Panc1 (cell line): Measurements from ENCODE around the gene LRRK1. TPM values are rescaled to one million over a fixed set of nuclear protein-coding genes. Genes with fewer than 3 reads are reported as not detected.

ENCODE experiments used
- ATAC-seq: fragments of 200-7000 bp; cut with Tn5 transposase; 2 replicates; pipeline ENCODE4 v1.9.1; 2020; ENCODE audit warnings: mild to moderate bottlenecking, moderate library complexity
- BruUV-seq: library from RNA; stranded (reverse); fragments of 400-500 nt; replicated peaks from 2 replicates; lab custom pipeline; 2021; lab: Mats Ljungman, UMichigan
- CTCF ChIA-PET: fragments of 300-600 bp; sonication (Branson Sonifier 250); formaldehyde crosslinking; loops from one replicate; lab custom pipeline; 2022; ENCODE audit warnings: antibody characterized with exemption; lab: Charles Lee
- POLR2A ChIA-PET: fragments of 300-600 bp; sonication (Branson Sonifier 250); formaldehyde crosslinking; loops from one replicate; lab custom pipeline; 2022; ENCODE audit warnings: antibody characterized with exemption; lab: Charles Lee
- DNase-seq: peaks from one replicate; pipeline ENCODE4 v3.0.0-alpha.2; 2010; ENCODE audit warnings: low read depth, low spot score
- H3K27ac ChIP-seq: 2 replicates; pipeline ENCODE4 v1.5.1; 2011; ENCODE audit warnings: mild to moderate bottlenecking, low read length, inconsistent platforms
- H3K27me3 ChIP-seq: fragments of 200-500 bp; sonication (Bioruptor generic); 2 replicates; pipeline ENCODE4 v1.6.0; 2014; ENCODE audit warnings: low read length, inconsistent platforms; ENCODE audit not compliant: control insufficient read depth, insufficient read depth
- H3K36me3 ChIP-seq: fragments of 200-500 bp; sonication (Bioruptor generic); 2 replicates; pipeline ENCODE4 v1.5.1; 2014; ENCODE audit warnings: inconsistent platforms, mild to moderate bottlenecking, low read length, moderate library complexity; ENCODE audit not compliant: control insufficient read depth, insufficient read depth
- H3K4me1 ChIP-seq: 2 replicates; pipeline ENCODE4 v1.5.1; 2011; ENCODE audit warnings: inconsistent platforms, mild to moderate bottlenecking, low read length, moderate library complexity; ENCODE audit not compliant: control insufficient read depth, insufficient read depth
- H3K4me3 ChIP-seq, 2 experiments: 2 replicates each; pipeline ENCODE4 v1.5.1; 2011 to 2012; ENCODE audit warnings: low read depth in 2 of 2, low read length in 2 of 2, mild to moderate bottlenecking in 2 of 2, inconsistent platforms in 1 of 2, moderate library complexity in 1 of 2
- H3K9me3 ChIP-seq: fragments of 200-500 bp; sonication (Bioruptor generic); 2 replicates; pipeline ENCODE4 v1.5.1; 2014; ENCODE audit warnings: low read depth, mild to moderate bottlenecking, inconsistent platforms, low read length, moderate library complexity; ENCODE audit not compliant: control insufficient read depth, insufficient read depth
- POLR2AphosphoS5 ChIP-seq: IDR thresholded peaks from 2 replicates; pipeline ENCODE4 v1.6.1; 2012; ENCODE audit warnings: mild to moderate bottlenecking, low read depth, low read length, moderate library complexity
- REST ChIP-seq, 2 experiments: IDR thresholded peaks; 2 replicates each; pipeline ENCODE4 v1.6.1; 2011 to 2012; ENCODE audit warnings: low read depth in 2 of 2, control low read depth in 1 of 2, low read length in 1 of 2, mild to moderate bottlenecking in 1 of 2, moderate library complexity in 1 of 2; ENCODE audit not compliant: insufficient read depth in 1 of 2
- SIN3A ChIP-seq: IDR thresholded peaks from 2 replicates; pipeline ENCODE4 v1.6.1; 2012; ENCODE audit warnings: low read depth, mild to moderate bottlenecking, low read length, moderate library complexity, borderline replicate concordance; ENCODE audit not compliant: insufficient read depth
- TCF7L2 ChIP-seq: IDR thresholded peaks from 2 replicates; pipeline ENCODE4 v1.6.1; 2011; ENCODE audit warnings: mild to moderate bottlenecking, low read depth, low read length, inconsistent platforms
- in situ Hi-C: cut with HindIII; loops from 2 replicates; pipeline ENCODE4 v1.10.0; 2016; ENCODE audit warnings: low sequenced_read_pairs, low pct_unique_long_range_greater_than_20kb
- intact Hi-C: fragments of 100-400 bp; cut with micrococcal nuclease; formaldehyde crosslinking; loops from one replicate; pipeline ENCODE4 v1.10.0; 2022; ENCODE audit not compliant: unreplicated experiment
- total RNA-seq: library from RNA; stranded (reverse); gene quantifications from one replicate; pipeline ENCODE4 v1.2.1, GENCODE V29; 2021; ENCODE audit not compliant: unreplicated experiment
- TF ChIP-seq, protein P1 (sequence below): fragments of 450-650 bp; IDR thresholded peaks from 2 replicates; pipeline ENCODE4 v1.5.1; 2017; ENCODE audit warnings: mild to moderate bottlenecking

Gene LRRK1
- total RNA-seq, 1 experiment from 2014 or later, result 88.0 TPM

GRCh38 chr15:101038327-101039003 is 119.3 kb downstream of the LRRK1 start:
- intact Hi-C loops, result no loop called here
- POLR2A ChIA-PET, result no interaction called here

DNA sequence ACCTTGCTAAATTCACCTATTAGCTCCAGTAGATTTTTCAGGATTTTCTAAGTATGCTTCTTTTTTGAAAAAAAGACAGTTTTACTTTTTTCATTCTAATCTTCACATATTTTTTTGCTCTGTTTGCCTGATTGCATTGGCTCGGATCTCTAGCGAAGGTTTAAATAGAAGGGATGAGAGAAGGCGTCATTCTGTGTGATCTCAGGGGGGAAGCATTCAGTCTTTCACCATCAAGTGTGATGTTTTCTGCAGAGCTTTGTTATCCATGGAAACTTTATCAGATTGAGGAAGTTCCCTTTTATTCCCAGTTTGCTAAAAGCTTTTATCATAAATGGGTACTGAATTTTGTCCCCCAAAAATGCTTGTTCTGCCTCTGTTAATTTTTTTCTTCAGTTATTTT is 120.3 kb downstream of the LRRK1 start:
- peaks cover 7% of the 10 kb centered on the region; the same call in 1 of the 2 replicates for H3K9me3 ChIP-seq
- TF ChIP-seq REST (IDR thresholded peaks at IDR 0.05; ENCODE audit: insufficient read depth in 1 of 2, low read depth in 2 of 2, low read length in 1 of 2) (no peak), SIN3A (no peak), TCF7L2 (no peak), POLR2AphosphoS5 (no peak)
- TF ChIP-seq, protein P1, sequence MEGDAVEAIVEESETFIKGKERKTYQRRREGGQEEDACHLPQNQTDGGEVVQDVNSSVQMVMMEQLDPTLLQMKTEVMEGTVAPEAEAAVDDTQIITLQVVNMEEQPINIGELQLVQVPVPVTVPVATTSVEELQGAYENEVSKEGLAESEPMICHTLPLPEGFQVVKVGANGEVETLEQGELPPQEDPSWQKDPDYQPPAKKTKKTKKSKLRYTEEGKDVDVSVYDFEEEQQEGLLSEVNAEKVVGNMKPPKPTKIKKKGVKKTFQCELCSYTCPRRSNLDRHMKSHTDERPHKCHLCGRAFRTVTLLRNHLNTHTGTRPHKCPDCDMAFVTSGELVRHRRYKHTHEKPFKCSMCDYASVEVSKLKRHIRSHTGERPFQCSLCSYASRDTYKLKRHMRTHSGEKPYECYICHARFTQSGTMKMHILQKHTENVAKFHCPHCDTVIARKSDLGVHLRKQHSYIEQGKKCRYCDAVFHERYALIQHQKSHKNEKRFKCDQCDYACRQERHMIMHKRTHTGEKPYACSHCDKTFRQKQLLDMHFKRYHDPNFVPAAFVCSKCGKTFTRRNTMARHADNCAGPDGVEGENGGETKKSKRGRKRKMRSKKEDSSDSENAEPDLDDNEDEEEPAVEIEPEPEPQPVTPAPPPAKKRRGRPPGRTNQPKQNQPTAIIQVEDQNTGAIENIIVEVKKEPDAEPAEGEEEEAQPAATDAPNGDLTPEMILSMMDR, result no peak
- in situ Hi-C loops, result no loop called here
- ATAC-seq (no peak), DNase-seq (no peak)
- intact Hi-C loops, result no loop called here
- H3K27ac ChIP-seq, result no peak overlapping the region
- no TSS peak for BruUV-seq
- H3K4me3 ChIP-seq, result no peak overlapping the region
- H3K36me3 ChIP-seq, result 0 out of 2 replicates have a peak, but pooled peaks cover 3% of the 10 kb centered on the region
- H3K4me1 ChIP-seq, result no peaks in the 10 kb centered on the region
- ChIA-PET POLR2A (no interaction called here), CTCF (no interaction called here)
- no peaks in the 10 kb centered on the region for H3K27me3 ChIP-seq

More at GRCh38 chr15:101038327-101039003, 119.3 kb downstream of the LRRK1 start:
- Histone ChIP-seq H3K27me3 (no peaks in the 10 kb centered on the region), H3K36me3 (0 out of 2 replicates have a peak, but pooled peaks cover 3% of the 10 kb centered on the region), H3K9me3 (peaks cover 13% of the 10 kb centered on the region; the same call in 1 of the 2 replicates), H3K4me3 (no peak overlapping the region), H3K27ac (no peak overlapping the region), H3K4me1 (no peaks in the 10 kb centered on the region)
- CTCF ChIA-PET, result no interaction called here
- DNase-seq, result no peak
- in situ Hi-C loops, result no loop called here
- no peak for TF ChIP-seq POLR2AphosphoS5
- TF ChIP-seq, protein P1, result no peak
- no peak for TF ChIP-seq TCF7L2
- no peak for TF ChIP-seq SIN3A
- TF ChIP-seq REST (IDR thresholded peaks at IDR 0.05; ENCODE audit: insufficient read depth in 1 of 2, low read depth in 2 of 2, low read length in 1 of 2), result no peak
- no peak; the same call in 1 of the 2 replicates for ATAC-seq
- BruUV-seq, result no TSS peak
